Suprapubic skin (tissue), 4 donors: Measurements from ENCODE around the gene BLOC1S1. TPM values are rescaled to one million over a fixed set of nuclear protein-coding genes. Genes with fewer than 3 reads are reported as not detected.

ENCODE experiments used
- DNase-seq, 2 donors: peaks; one replicate each; pipeline ENCODE4 v3.0.0-alpha.2; 2019; ENCODE audit warnings: low spot score in 2 of 2
- H3K27ac ChIP-seq: fragments of 200-600 bp; sonication (generic); one replicate; pipeline ENCODE4 v1.5.1; 2019
- H3K27me3 ChIP-seq: fragments of 200-600 bp; sonication (generic); one replicate; pipeline ENCODE4 v1.5.1; 2019
- H3K36me3 ChIP-seq: fragments of 200-600 bp; sonication (generic); one replicate; pipeline ENCODE4 v1.5.1; 2019
- H3K4me1 ChIP-seq: fragments of 200-600 bp; sonication (generic); one replicate; pipeline ENCODE4 v1.5.1; 2019
- H3K4me3 ChIP-seq: fragments of 200-600 bp; sonication (generic); one replicate; pipeline ENCODE4 v1.5.1; 2019; ENCODE audit warnings: mild to moderate bottlenecking
- H3K9me3 ChIP-seq: fragments of 200-600 bp; sonication (generic); one replicate; pipeline ENCODE4 v1.5.1; 2019
- CTCF ChIP-seq, 2 donors: fragments of 200-600 bp in 1 of 2; fragments of 450-650 bp in 1 of 2; sonication (generic) in 1 of 2; IDR thresholded peaks; one replicate each; pipeline ENCODE4 v1.5.1; 2016 to 2019; ENCODE audit warnings: antibody characterized with exemption in 2 of 2, mild to moderate bottlenecking in 1 of 2, moderate library complexity in 1 of 2
- EP300 ChIP-seq: sonication (generic); formaldehyde crosslinking; IDR thresholded peaks from one replicate; pipeline ENCODE4 v1.6.1; 2017; ENCODE audit warnings: antibody characterized with exemption
- POLR2A ChIP-seq, 2 donors: fragments of 450-650 bp; IDR thresholded peaks; one replicate each; pipeline ENCODE4 v1.6.1; 2017; ENCODE audit warnings: antibody characterized with exemption in 2 of 2, mild to moderate bottlenecking in 2 of 2, moderate library complexity in 2 of 2
- POLR2AphosphoS5 ChIP-seq, 3 donors: sonication (generic); formaldehyde crosslinking; IDR thresholded peaks; one replicate each; pipeline ENCODE4 v1.6.1; 2017; ENCODE audit warnings: antibody characterized with exemption in 3 of 3
- WGBS: methylation state at CpG from one replicate; pipeline ENCODE4 v1.1.5; 2018; 5-methylcytosine and 5-hydroxymethylcytosine counted together
- total RNA-seq, 4 donors: library from RNA; depleted of rRNA; stranded (reverse); fragments of >200 nt; gene quantifications; one replicate each; pipeline ENCODE4 v1.1.0, GENCODE V29; 2016

Gene BLOC1S1
- total RNA-seq, 4 donors from 2014 or later, result 92.7 to 166 (median 139) TPM

GRCh38 chr12:55717011-55718007 is 1.5 kb downstream of the BLOC1S1 start:
- no peaks in the 10 kb centered on the region for H3K27me3 ChIP-seq
- peaks cover 3% of the 10 kb centered on the region for H3K36me3 ChIP-seq
- H3K4me3 ChIP-seq, result peak overlapping the region; percentile 80
- H3K27ac ChIP-seq, result peak overlapping the region; percentile 96
- no peaks in the 10 kb centered on the region for H3K9me3 ChIP-seq
- no peak for TF ChIP-seq POLR2AphosphoS5 (IDR thresholded peaks at IDR 0.05)
- TF ChIP-seq CTCF (IDR thresholded peaks at IDR 0.05), result no peak
- no peak for TF ChIP-seq EP300
- TF ChIP-seq POLR2A (IDR thresholded peaks at IDR 0.05), result no peak
- no peak for DNase-seq
- 36% methylated on average over 7 of the region's 8 CpGs for WGBS
- H3K4me1 ChIP-seq, result peaks cover 76% of the 10 kb centered on the region

DNA sequence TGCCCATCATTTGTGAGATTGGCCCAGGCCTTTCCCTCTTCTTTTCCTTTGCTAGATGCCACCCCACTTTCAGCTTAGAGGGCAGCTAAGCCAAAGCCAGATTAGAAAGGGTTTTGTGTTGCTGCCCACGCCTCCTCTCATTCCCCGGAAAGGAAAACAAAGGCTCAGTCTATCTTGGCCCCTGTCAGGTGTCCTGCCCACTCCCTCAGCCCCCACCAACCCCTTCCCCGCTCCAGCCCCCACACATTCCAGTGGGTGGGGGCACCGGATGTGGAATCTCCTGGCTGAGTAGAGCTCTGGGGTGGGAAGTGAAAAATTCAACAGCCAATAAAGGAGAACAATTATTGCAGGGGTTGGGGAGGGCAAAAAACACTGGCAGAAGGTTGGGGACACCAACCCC is 2.2 kb downstream of the BLOC1S1 start:
- WGBS, result 20% methylated on average over 4 of the region's 4 CpGs
- no peak for TF ChIP-seq POLR2AphosphoS5 (IDR thresholded peaks at IDR 0.05)
- Histone ChIP-seq H3K27ac (peak overlapping the region; percentile 96), H3K4me1 (peaks cover 69% of the 10 kb centered on the region), H3K36me3 (peaks cover 8% of the 10 kb centered on the region), H3K27me3 (no peaks in the 10 kb centered on the region), H3K9me3 (no peaks in the 10 kb centered on the region), H3K4me3 (no peak overlapping the region)
- no peak for DNase-seq

DNA sequence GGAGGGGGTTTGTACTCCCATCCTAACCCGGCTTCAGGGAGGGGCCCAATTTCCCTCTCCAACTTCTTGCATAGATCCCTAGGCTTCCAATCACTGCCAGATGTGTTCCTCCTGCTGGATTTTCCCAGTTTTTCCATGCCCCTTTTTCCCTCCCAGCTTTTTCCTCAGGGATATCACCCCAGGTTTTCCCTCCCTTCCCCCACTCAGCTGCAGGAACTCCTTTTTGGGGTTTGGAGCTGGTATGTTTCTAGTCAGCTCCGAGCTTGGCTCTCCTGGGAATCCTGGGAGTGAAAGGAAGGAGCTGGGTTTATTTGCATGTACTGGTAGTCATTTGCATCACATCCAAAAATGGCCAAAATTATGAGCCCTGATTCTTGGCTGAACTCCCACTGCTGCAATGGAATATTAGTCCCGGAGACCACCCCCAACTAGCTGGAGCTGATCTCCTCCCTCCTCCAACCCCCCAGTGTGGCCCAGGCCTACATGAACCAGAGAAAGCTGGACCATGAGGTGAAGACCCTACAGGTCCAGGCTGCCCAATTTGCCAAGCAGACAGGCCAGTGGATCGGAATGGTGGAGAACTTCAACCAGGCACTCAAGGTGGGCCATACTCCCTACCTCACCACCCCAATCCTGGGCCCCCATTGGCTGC is 2.9 kb downstream of the BLOC1S1 start:
- no peak for DNase-seq
- TF ChIP-seq EP300, result no peak
- TF ChIP-seq CTCF (IDR thresholded peaks at IDR 0.05), result no peak
- no peak for TF ChIP-seq POLR2AphosphoS5 (IDR thresholded peaks at IDR 0.05)
- H3K27ac ChIP-seq, result peak overlapping the region; percentile 96
- WGBS, result 67% methylated on average over 4 of the region's 4 CpGs
- no peak overlapping the region for H3K4me3 ChIP-seq
- H3K4me1 ChIP-seq, result peaks cover 70% of the 10 kb centered on the region
- H3K9me3 ChIP-seq, result no peaks in the 10 kb centered on the region
- H3K36me3 ChIP-seq, result peaks cover 10% of the 10 kb centered on the region
- no peaks in the 10 kb centered on the region for H3K27me3 ChIP-seq

- no peak for DNase-seq
- H3K9me3 ChIP-seq, result no peaks in the 10 kb centered on the region
- H3K4me3 ChIP-seq, result no peak overlapping the region
- WGBS, result 86% methylated on average over 7 of the region's 7 CpGs
- H3K27ac ChIP-seq, result peak overlapping the region; percentile 49
- peaks cover 12% of the 10 kb centered on the region for H3K36me3 ChIP-seq
- H3K4me1 ChIP-seq, result peaks cover 77% of the 10 kb centered on the region
- TF ChIP-seq POLR2A (IDR thresholded peaks at IDR 0.05), result no peak
- no peak for TF ChIP-seq EP300
- TF ChIP-seq POLR2AphosphoS5 (IDR thresholded peaks at IDR 0.05), result no peak
- TF ChIP-seq CTCF (IDR thresholded peaks at IDR 0.05), result no peak
- H3K27me3 ChIP-seq, result no peaks in the 10 kb centered on the region
These were observed 3.5 kb downstream of the BLOC1S1 start for GRCh38 chr12:55719371-55719770.

- no peaks in the 10 kb centered on the region for H3K27me3 ChIP-seq
- H3K27ac ChIP-seq, result peak within 1 kb of the TSS; percentile 49
- H3K4me3 ChIP-seq, result no peak within 1 kb of the TSS
- no peak for DNase-seq
- H3K36me3 ChIP-seq, result peaks cover 20% of the 10 kb centered on the region
- peaks cover 80% of the 10 kb centered on the region for H3K4me1 ChIP-seq
- 36% methylated on average over 6 of the region's 6 CpGs for WGBS
- no peaks in the 10 kb centered on the region for H3K9me3 ChIP-seq
- TF ChIP-seq EP300 (no peak), CTCF (IDR thresholded peaks at IDR 0.05) (no peak), POLR2A (IDR thresholded peaks at IDR 0.05) (no peak), POLR2AphosphoS5 (IDR thresholded peaks at IDR 0.05) (no peak)
These were observed 4.3 kb downstream of the BLOC1S1 start, which contains the start of gene RDH5 for GRCh38 chr12:55720071-55720564. Gene RDH5 (plus strand): TSS chr12:55720393. CDS start chr12:55721185, 792 bp downstream.
